ENCODE data around the gene GAS6. TPM values are rescaled to one million over a fixed set of nuclear protein-coding genes. Genes with fewer than 3 reads are reported as not detected.

Gene GAS6
- total RNA-seq, 6 experiments from 2014 or later = 669 to 813 (median 715) TPM

GRCh38 chr13:113879494-113880360 is 15.9 kb upstream of the GAS6 start:
- DNase-seq = no peak
- H3K36me3 Mint-ChIP-seq (ENCODE audit: low read depth) = peaks cover 7% of the 10 kb centered on the region; the same call in 1 of the 2 replicates

GRCh38 chr13:113879017-113879416 is 15.1 kb upstream of the GAS6 start:
- no peak for DNase-seq
- no peak for TF ChIP-seq CTCF (IDR thresholded peaks at IDR 0.05)
- H3K4me3 Mint-ChIP-seq = no peak overlapping the region; the same call in 1 of the 2 replicates
- H3K36me3 Mint-ChIP-seq (ENCODE audit: low read depth) = peaks cover 7% of the 10 kb centered on the region; the same call in 1 of the 2 replicates
- no peak overlapping the region for H3K27ac Mint-ChIP-seq
- peaks cover 25% of the 10 kb centered on the region for H3K4me1 Mint-ChIP-seq (ENCODE audit: low read depth)
- peaks cover 7% of the 10 kb centered on the region; the same call in 1 of the 2 replicates for H3K9me3 Mint-ChIP-seq
- H3K27me3 Mint-ChIP-seq (ENCODE audit: insufficient read depth) = peaks cover 5% of the 10 kb centered on the region

More at GRCh38 chr13:113879494-113880360, 15.9 kb upstream of the GAS6 start:
- Mint-ChIP-seq H3K27me3 (ENCODE audit: insufficient read depth) (peaks cover 5% of the 10 kb centered on the region), H3K4me1 (ENCODE audit: low read depth) (peaks cover 25% of the 10 kb centered on the region), H3K27ac (no peak overlapping the region), H3K4me3 (no peak overlapping the region), H3K9me3 (peaks cover 7% of the 10 kb centered on the region; the same call in 1 of the 2 replicates)
- no peak for TF ChIP-seq CTCF (IDR thresholded peaks at IDR 0.05)

GRCh38 chr13:113877149-113877990 is 13.5 kb upstream of the GAS6 start:
- Mint-ChIP-seq H3K27ac (no peak overlapping the region), H3K9me3 (peaks cover 7% of the 10 kb centered on the region; the same call in 1 of the 2 replicates), H3K4me3 (no peak overlapping the region), H3K27me3 (ENCODE audit: insufficient read depth) (peaks cover 3% of the 10 kb centered on the region; the same call in 1 of the 2 replicates), H3K36me3 (ENCODE audit: low read depth) (peaks cover 15% of the 10 kb centered on the region), H3K4me1 (ENCODE audit: low read depth) (peaks cover 28% of the 10 kb centered on the region)
- TF ChIP-seq CTCF (IDR thresholded peaks at IDR 0.05) = no peak
- DNase-seq = no peak

GRCh38 chr13:113876346-113877148 is 12.7 kb upstream of the GAS6 start:
- H3K9me3 Mint-ChIP-seq = peaks cover 7% of the 10 kb centered on the region; the same call in 1 of the 2 replicates
- no peak for DNase-seq
- H3K4me1 Mint-ChIP-seq (ENCODE audit: low read depth) = peaks cover 30% of the 10 kb centered on the region

More at GRCh38 chr13:113876346-113877148, 12.7 kb upstream of the GAS6 start:
- Mint-ChIP-seq H3K27me3 (ENCODE audit: insufficient read depth) (peaks cover 3% of the 10 kb centered on the region; the same call in 1 of the 2 replicates), H3K4me3 (no peak overlapping the region), H3K36me3 (ENCODE audit: low read depth) (peaks cover 15% of the 10 kb centered on the region), H3K27ac (no peak overlapping the region)
- TF ChIP-seq CTCF (IDR thresholded peaks at IDR 0.05) = no peak
